ENCODE results near the gene R3HCC1L. TPM values are rescaled to one million over a fixed set of nuclear protein-coding genes. Genes with fewer than 3 reads are reported as not detected.

Gene R3HCC1L
- total RNA-seq, 2 donors from 2014 or later: 9.9 to 10.9 TPM

GRCh38 chr10:98196985-98197384 lies 62.5 kb downstream of the R3HCC1L start:
- Histone ChIP-seq H3K27me3 (no peaks in the 10 kb centered on the region), H3K9me3 (no peaks in the 10 kb centered on the region), H3K36me3 (replicated peaks in 1 of 2; ENCODE audit: insufficient read depth in 1 of 2, low read depth in 2 of 2) (no peaks in the 10 kb centered on the region), H3K4me1 (no peaks in the 10 kb centered on the region), H3K27ac (no peak overlapping the region), H3K4me3 (no peak overlapping the region)
- DNase-seq (no peak), ATAC-seq (no peak)
- TF ChIP-seq POLR2A (IDR thresholded peaks at IDR 0.05) (no peak), CTCF (IDR thresholded peaks at IDR 0.05) (no peak)
- 90% methylated on average over 6 of the region's 6 CpGs for WGBS, 2 donors
- intact Hi-C loops (cut with DNase I): no loop called here

DNA sequence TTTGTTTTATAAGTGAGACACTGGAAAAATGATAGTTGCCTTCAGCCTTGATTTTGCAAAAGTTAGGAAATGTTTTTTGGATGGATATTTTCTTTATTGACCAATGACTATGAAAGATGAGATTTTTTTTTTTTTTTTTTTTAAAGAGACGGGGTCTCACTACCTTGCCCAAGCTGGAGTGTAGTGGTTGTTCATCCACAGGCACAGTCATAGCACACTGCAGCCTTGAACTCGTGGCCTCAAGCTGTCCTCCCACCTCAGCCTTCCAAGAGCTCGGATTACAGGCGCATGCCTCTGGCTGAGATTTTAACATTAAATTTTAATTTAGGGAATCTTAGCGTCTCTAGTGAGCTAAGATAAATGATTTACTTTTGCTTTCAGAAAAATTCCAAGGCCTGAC lies 67.3 kb downstream of the R3HCC1L start:
- H3K9me3 ChIP-seq: no peaks in the 10 kb centered on the region
- ATAC-seq (no peak), DNase-seq (no peak)
- no peak overlapping the region for H3K27ac ChIP-seq
- TF ChIP-seq CTCF (IDR thresholded peaks at IDR 0.05) (no peak), POLR2A (IDR thresholded peaks at IDR 0.05) (no peak)
- no peaks in the 10 kb centered on the region for H3K4me1 ChIP-seq
- H3K27me3 ChIP-seq: no peaks in the 10 kb centered on the region
- 92% methylated on average over 5 of the region's 5 CpGs for WGBS, 2 donors
- H3K36me3 ChIP-seq (replicated peaks in 1 of 2; ENCODE audit: insufficient read depth in 1 of 2, low read depth in 2 of 2): no peaks in the 10 kb centered on the region
- no peak overlapping the region for H3K4me3 ChIP-seq
- intact Hi-C loops (cut with DNase I): no loop called here

DNA sequence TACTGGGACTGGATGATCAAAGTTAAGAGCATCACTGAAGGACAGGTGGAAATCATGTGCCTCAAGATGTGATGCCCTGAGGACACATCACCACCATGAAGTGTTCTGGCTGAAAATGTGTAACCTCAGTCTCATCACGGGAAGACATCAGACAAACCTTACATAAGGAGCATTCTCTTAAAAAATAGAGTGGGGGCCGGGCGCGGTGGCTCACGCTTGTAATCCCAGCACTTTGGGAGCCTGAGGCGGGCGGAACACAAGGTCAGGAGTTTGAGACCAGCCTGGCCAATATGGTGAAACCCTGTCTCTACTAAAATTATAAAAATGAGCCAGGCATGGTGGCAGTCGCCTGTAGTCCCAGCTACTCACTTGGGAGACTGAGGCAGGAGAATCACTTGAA lies 67.9 kb downstream of the R3HCC1L start:
- H3K36me3 ChIP-seq (replicated peaks in 1 of 2; ENCODE audit: insufficient read depth in 1 of 2, low read depth in 2 of 2): no peaks in the 10 kb centered on the region
- intact Hi-C loops (cut with DNase I): no loop called here
- DNase-seq (no peak), ATAC-seq (no peak)
- TF ChIP-seq CTCF (IDR thresholded peaks at IDR 0.05) (no peak), POLR2A (IDR thresholded peaks at IDR 0.05) (no peak)
- WGBS, 2 donors: 89 to 97% methylated on average over 8 of the region's 8 CpGs
- no peak overlapping the region for H3K27ac ChIP-seq
- H3K27me3 ChIP-seq: no peaks in the 10 kb centered on the region
- H3K9me3 ChIP-seq: no peaks in the 10 kb centered on the region
- no peaks in the 10 kb centered on the region for H3K4me1 ChIP-seq
- no peak overlapping the region for H3K4me3 ChIP-seq

- 91 to 97% methylated on average over 2 of the region's 2 CpGs for WGBS, 2 donors
- DNase-seq: no peak
- Histone ChIP-seq H3K4me1 (no peaks in the 10 kb centered on the region), H3K4me3 (no peak overlapping the region), H3K9me3 (no peaks in the 10 kb centered on the region), H3K27me3 (no peaks in the 10 kb centered on the region), H3K36me3 (replicated peaks in 1 of 2; ENCODE audit: insufficient read depth in 1 of 2, low read depth in 2 of 2) (peaks cover 0 to 6% of the 10 kb centered on the region in 2 donors), H3K27ac (no peak overlapping the region)
- intact Hi-C loops (cut with DNase I): no loop called here
- no peak for TF ChIP-seq CTCF (IDR thresholded peaks at IDR 0.05)
- TF ChIP-seq POLR2A (IDR thresholded peaks at IDR 0.05): no peak
- no peak for ATAC-seq
These were observed 70.9 kb downstream of the R3HCC1L start for GRCh38 chr10:98205351-98205750.

DNA sequence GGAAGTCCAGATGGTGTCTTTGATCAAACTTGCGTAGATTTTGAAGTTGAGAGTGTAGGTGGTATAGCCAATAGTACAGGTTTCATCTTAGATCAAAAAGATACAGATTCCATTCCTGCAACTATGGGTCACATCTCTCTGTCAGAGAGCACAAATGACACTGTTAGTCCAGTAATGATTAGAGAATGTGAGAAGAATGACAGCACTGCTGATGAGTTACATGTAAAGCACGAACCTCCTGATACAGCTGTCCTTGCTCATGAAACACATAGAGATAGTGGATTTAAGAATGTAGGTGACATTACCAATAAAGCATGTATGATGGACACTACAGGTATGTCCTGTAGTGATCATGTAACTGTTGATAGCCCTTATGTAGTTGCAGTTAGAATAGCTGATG lies 74.5 kb downstream of the R3HCC1L start:
- intact Hi-C loops (cut with DNase I): no loop called here
- Histone ChIP-seq H3K4me3 (no peak overlapping the region), H3K4me1 (peaks cover 6% of the 10 kb centered on the region), H3K27me3 (no peaks in the 10 kb centered on the region), H3K9me3 (no peaks in the 10 kb centered on the region), H3K36me3 (replicated peaks in 1 of 2; ENCODE audit: insufficient read depth in 1 of 2, low read depth in 2 of 2) (peaks cover 0 to 6% of the 10 kb centered on the region in 2 donors), H3K27ac (no peak overlapping the region)
- DNase-seq: no peak
- TF ChIP-seq CTCF (IDR thresholded peaks at IDR 0.05) (no peak), POLR2A (IDR thresholded peaks at IDR 0.05) (no peak)
- no peak for ATAC-seq
- WGBS, 2 donors: 95 to 96% methylated on average over 2 of the region's 2 CpGs

Measured in body of pancreas (tissue), 4 donors.